ENCODE results near the gene NUP35.

NUP35 gene, protein sequence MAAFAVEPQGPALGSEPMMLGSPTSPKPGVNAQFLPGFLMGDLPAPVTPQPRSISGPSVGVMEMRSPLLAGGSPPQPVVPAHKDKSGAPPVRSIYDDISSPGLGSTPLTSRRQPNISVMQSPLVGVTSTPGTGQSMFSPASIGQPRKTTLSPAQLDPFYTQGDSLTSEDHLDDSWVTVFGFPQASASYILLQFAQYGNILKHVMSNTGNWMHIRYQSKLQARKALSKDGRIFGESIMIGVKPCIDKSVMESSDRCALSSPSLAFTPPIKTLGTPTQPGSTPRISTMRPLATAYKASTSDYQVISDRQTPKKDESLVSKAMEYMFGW

GRCh38 chr2:183124222-183124956 is at the start of gene NUP35:
Gene NUP35, plus strand, starts transcription at chr2:183124443. Its CDS starts 15 bp downstream, at chr2:183124458.
- H3K27me3 Mint-ChIP-seq, result peaks cover 19% of the 10 kb centered on the region
- H3K27ac Mint-ChIP-seq, result peak within 1 kb of the TSS; percentile 82
- peaks cover 14% of the 10 kb centered on the region for H3K36me3 Mint-ChIP-seq (ENCODE audit: low read depth)
- peaks cover 12% of the 10 kb centered on the region for H3K4me1 Mint-ChIP-seq (ENCODE audit: low read depth)
- intact Hi-C loops (cut with micrococcal nuclease), result loop anchor here (2.0 to 10.0 kb wide), 2 partner anchors 46 to 410 kb away; partner anchors contain the start of genes DNAJC10 and DUSP19
- H3K9me3 Mint-ChIP-seq, result no peaks in the 10 kb centered on the region
- peak within 1 kb of the TSS; percentile 95 for H3K4me3 Mint-ChIP-seq

- H3K4me1 Mint-ChIP-seq (ENCODE audit: low read depth), result no peaks in the 10 kb centered on the region
- intact Hi-C loops (cut with micrococcal nuclease), result loop anchor here (2.0 kb wide), 1 partner anchor 47 kb away; the partner anchor contains the start of gene NUP35
- H3K4me3 Mint-ChIP-seq, result peak overlapping the region; percentile 86
- peaks cover 19% of the 10 kb centered on the region for H3K27me3 Mint-ChIP-seq
- H3K27ac Mint-ChIP-seq, result no peak overlapping the region
- H3K36me3 Mint-ChIP-seq (ENCODE audit: low read depth), result no peaks in the 10 kb centered on the region
- H3K9me3 Mint-ChIP-seq, result no peaks in the 10 kb centered on the region
These were observed 46.1 kb upstream of the NUP35 start for GRCh38 chr2:183078163-183078463.

- no peaks in the 10 kb centered on the region for H3K4me1 Mint-ChIP-seq (ENCODE audit: low read depth)
These were observed 45.6 kb upstream of the NUP35 start, which contains the start of gene DUSP19 for GRCh38 chr2:183078464-183079138. Gene DUSP19, plus strand, starts transcription at chr2:183078747. Its CDS starts 187 bp downstream, at chr2:183078934.

GRCh38 chr2:183079139-183079775 is 45.0 kb upstream of the NUP35 start:
- Mint-ChIP-seq H3K4me3 (peak overlapping the region; percentile 86), H3K27ac (peak overlapping the region; percentile 61), H3K36me3 (ENCODE audit: low read depth) (no peaks in the 10 kb centered on the region), H3K4me1 (ENCODE audit: low read depth) (no peaks in the 10 kb centered on the region), H3K9me3 (no peaks in the 10 kb centered on the region), H3K27me3 (peaks cover 16% of the 10 kb centered on the region)
- intact Hi-C loops (cut with micrococcal nuclease), result loop anchor here (2.0 kb wide), 1 partner anchor 46 kb away; the partner anchor contains the start of gene NUP35

More at GRCh38 chr2:183078464-183079138, 45.6 kb upstream of the NUP35 start, which contains the start of gene DUSP19:
- H3K9me3 Mint-ChIP-seq, result no peaks in the 10 kb centered on the region
- H3K27ac Mint-ChIP-seq, result peak within 1 kb of the TSS; percentile 61
- no peaks in the 10 kb centered on the region for H3K36me3 Mint-ChIP-seq (ENCODE audit: low read depth)
- H3K4me3 Mint-ChIP-seq, result peak within 1 kb of the TSS; percentile 86
- H3K27me3 Mint-ChIP-seq, result peaks cover 19% of the 10 kb centered on the region
- intact Hi-C loops (cut with micrococcal nuclease), result loop anchor here (2.0 kb wide), 1 partner anchor 46 kb away; the partner anchor contains the start of gene NUP35

DNA sequence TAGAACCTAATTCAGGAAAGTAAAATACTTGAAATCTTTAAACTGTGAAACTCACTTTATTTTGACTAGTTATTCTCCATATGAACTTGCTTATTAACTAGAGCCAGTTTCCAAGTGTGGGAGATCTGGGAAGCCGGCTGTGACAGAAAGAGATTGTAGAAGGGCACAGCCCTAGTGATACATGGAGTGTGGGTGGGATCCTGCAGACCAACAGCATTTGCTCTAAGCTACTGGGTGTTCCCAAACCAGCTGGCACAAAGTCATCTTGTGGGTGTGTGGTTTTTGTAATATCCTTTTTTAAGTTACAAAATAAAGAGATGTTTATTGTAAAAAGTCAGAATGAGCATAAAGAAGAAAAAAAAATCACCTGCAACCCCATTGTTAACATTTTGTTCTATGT is 42.3 kb upstream of the NUP35 start:
- Mint-ChIP-seq H3K27ac (no peak overlapping the region), H3K9me3 (no peaks in the 10 kb centered on the region), H3K27me3 (peaks cover 16% of the 10 kb centered on the region), H3K4me1 (ENCODE audit: low read depth) (no peaks in the 10 kb centered on the region), H3K36me3 (ENCODE audit: low read depth) (no peaks in the 10 kb centered on the region), H3K4me3 (no peak overlapping the region)
- intact Hi-C loops (cut with micrococcal nuclease), result no loop called here

GRCh38 chr2:183088061-183088460 is 36.2 kb upstream of the NUP35 start:
- Mint-ChIP-seq H3K36me3 (ENCODE audit: low read depth) (no peaks in the 10 kb centered on the region), H3K4me1 (ENCODE audit: low read depth) (no peaks in the 10 kb centered on the region), H3K27me3 (no peaks in the 10 kb centered on the region), H3K27ac (no peak overlapping the region), H3K9me3 (no peaks in the 10 kb centered on the region), H3K4me3 (no peak overlapping the region)
- intact Hi-C loops (cut with micrococcal nuclease), result no loop called here

DNA sequence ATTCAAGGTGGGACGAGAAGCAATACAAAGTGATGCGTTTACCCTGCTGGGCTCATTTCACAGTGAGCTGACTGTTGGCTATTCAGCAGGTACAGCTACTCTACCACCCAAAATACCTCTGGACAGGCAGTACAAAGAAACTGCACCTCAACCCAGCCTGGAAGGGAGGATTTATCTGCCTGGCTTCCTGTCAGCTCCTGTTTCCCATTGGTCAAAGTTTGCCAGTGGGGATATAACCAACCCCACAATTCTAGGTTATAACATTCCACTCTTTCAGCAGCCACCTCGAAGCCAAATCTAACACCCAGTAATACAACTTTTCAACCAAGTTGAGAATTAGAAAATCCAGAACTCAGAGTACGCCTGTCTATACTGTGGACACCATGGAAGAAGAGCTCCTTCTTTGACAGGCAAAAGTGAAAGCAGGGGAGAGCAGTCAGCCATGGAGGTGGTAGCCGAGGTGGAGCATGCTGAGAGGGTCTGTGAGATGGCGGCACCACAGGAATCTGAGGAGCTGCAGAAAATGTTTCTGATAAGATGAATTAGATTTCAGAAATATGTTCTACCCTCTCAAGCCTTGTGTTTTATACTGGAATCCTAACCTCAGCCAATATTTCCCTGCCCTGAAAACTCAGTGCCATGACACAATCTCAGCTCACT is 34.9 kb upstream of the NUP35 start:
- intact Hi-C loops (cut with micrococcal nuclease), result no loop called here
- Mint-ChIP-seq H3K4me1 (ENCODE audit: low read depth) (no peaks in the 10 kb centered on the region), H3K27ac (no peak overlapping the region), H3K36me3 (ENCODE audit: low read depth) (no peaks in the 10 kb centered on the region), H3K4me3 (no peak overlapping the region), H3K9me3 (no peaks in the 10 kb centered on the region), H3K27me3 (no peaks in the 10 kb centered on the region)

- Mint-ChIP-seq H3K27ac (no peak overlapping the region), H3K4me3 (no peak overlapping the region), H3K4me1 (ENCODE audit: low read depth) (no peaks in the 10 kb centered on the region), H3K27me3 (peaks cover 1% of the 10 kb centered on the region), H3K36me3 (ENCODE audit: low read depth) (no peaks in the 10 kb centered on the region), H3K9me3 (no peaks in the 10 kb centered on the region)
- intact Hi-C loops (cut with micrococcal nuclease), result no loop called here
These were observed 32.8 kb upstream of the NUP35 start for GRCh38 chr2:183091318-183091953.

DNA sequence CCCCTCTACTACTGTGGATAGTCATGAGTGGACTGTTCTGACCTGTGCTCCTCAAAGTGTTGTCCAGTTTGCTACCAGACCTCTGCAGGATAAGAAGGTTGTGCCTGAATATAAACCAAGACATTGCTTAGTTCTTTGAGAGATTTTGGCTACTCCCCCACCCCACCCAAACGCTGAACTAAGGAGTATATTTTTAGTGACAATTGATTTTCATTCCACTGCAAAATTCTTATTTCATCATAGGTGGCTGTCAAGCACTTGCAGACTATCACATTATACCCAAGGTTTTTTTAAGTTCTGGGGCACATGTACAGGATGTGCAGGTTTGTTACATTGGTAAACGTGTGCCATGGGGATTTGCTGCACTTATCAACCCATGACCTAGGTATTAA is 32.3 kb upstream of the NUP35 start:
- H3K27ac Mint-ChIP-seq, result no peak overlapping the region
- no peaks in the 10 kb centered on the region for H3K4me1 Mint-ChIP-seq (ENCODE audit: low read depth)
- intact Hi-C loops (cut with micrococcal nuclease), result no loop called here
- no peaks in the 10 kb centered on the region for H3K9me3 Mint-ChIP-seq
- peaks cover 1% of the 10 kb centered on the region for H3K27me3 Mint-ChIP-seq
- H3K36me3 Mint-ChIP-seq (ENCODE audit: low read depth), result no peaks in the 10 kb centered on the region
- H3K4me3 Mint-ChIP-seq, result no peak overlapping the region

GRCh38 chr2:183093857-183094657 is 30.2 kb upstream of the NUP35 start:
- Mint-ChIP-seq H3K4me3 (no peak overlapping the region), H3K4me1 (ENCODE audit: low read depth) (no peaks in the 10 kb centered on the region), H3K27me3 (peaks cover 1% of the 10 kb centered on the region), H3K9me3 (no peaks in the 10 kb centered on the region), H3K27ac (no peak overlapping the region), H3K36me3 (ENCODE audit: low read depth) (no peaks in the 10 kb centered on the region)
- intact Hi-C loops (cut with micrococcal nuclease), result no loop called here

GRCh38 chr2:183105402-183106134 is 18.7 kb upstream of the NUP35 start:
- no peaks in the 10 kb centered on the region for H3K4me1 Mint-ChIP-seq (ENCODE audit: low read depth)
- H3K9me3 Mint-ChIP-seq, result no peaks in the 10 kb centered on the region
- H3K36me3 Mint-ChIP-seq (ENCODE audit: low read depth), result no peaks in the 10 kb centered on the region
- H3K4me3 Mint-ChIP-seq, result no peak overlapping the region
- no peak overlapping the region for H3K27ac Mint-ChIP-seq
- H3K27me3 Mint-ChIP-seq, result no peaks in the 10 kb centered on the region
- intact Hi-C loops (cut with micrococcal nuclease), result no loop called here

DNA sequence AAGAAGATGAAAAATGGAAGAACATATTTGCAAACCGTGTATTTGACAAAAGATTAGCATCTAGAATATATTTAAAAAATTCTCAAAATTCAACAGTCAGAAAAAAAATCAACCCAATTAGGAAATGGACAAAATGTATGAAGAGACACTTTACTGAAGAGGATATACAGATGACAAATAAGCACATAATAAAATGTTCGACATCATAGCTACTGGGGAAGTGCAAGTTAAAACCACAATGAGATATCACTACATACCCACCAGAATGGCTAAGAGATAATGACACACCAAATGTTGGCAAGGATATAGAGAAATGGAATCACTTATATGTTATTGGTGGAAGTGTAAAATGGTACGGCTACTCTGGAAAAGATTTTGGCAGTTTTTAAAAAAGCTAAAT is 11.7 kb upstream of the NUP35 start:
- no peaks in the 10 kb centered on the region for H3K4me1 Mint-ChIP-seq (ENCODE audit: low read depth)
- H3K27me3 Mint-ChIP-seq, result no peaks in the 10 kb centered on the region
- intact Hi-C loops (cut with micrococcal nuclease), result no loop called here
- H3K27ac Mint-ChIP-seq, result no peak overlapping the region
- no peaks in the 10 kb centered on the region for H3K36me3 Mint-ChIP-seq (ENCODE audit: low read depth)
- H3K4me3 Mint-ChIP-seq, result no peak overlapping the region
- H3K9me3 Mint-ChIP-seq, result no peaks in the 10 kb centered on the region
